GM12864 (cell line): ENCODE measurements around the gene NFIX.

Experiments
- DNase-seq: peaks from one replicate; pipeline ENCODE4 v3.0.0-alpha.2; 2011; ENCODE audit warnings: low read depth
- H3K4me3 ChIP-seq: 2 replicates; pipeline ENCODE4 v1.5.1; 2011; ENCODE audit warnings: mild to moderate bottlenecking, low read depth, low read length, control low read depth
- CTCF ChIP-seq: IDR thresholded peaks from 2 replicates; pipeline ENCODE4 v1.5.1; 2011; ENCODE audit warnings: low read depth, mild to moderate bottlenecking, moderate library complexity, low read length, control low read depth, inconsistent platforms; ENCODE audit errors: missing control alignments

NFIX gene

GRCh38 chr19:13100031-13100588 is 104.8 kb downstream of the NFIX start:
- H3K4me3 ChIP-seq, result no peak overlapping the region; the same call in 1 of the 2 replicates
- DNase-seq, result peak; percentile 81
- TF ChIP-seq CTCF, result no peak

- no peak for DNase-seq
- peak; percentile 41 for TF ChIP-seq CTCF
- peak overlapping the region; percentile 60 for H3K4me3 ChIP-seq
Measured at GRCh38 chr19:13100841-13101589, 105.7 kb downstream of the NFIX start.

DNA sequence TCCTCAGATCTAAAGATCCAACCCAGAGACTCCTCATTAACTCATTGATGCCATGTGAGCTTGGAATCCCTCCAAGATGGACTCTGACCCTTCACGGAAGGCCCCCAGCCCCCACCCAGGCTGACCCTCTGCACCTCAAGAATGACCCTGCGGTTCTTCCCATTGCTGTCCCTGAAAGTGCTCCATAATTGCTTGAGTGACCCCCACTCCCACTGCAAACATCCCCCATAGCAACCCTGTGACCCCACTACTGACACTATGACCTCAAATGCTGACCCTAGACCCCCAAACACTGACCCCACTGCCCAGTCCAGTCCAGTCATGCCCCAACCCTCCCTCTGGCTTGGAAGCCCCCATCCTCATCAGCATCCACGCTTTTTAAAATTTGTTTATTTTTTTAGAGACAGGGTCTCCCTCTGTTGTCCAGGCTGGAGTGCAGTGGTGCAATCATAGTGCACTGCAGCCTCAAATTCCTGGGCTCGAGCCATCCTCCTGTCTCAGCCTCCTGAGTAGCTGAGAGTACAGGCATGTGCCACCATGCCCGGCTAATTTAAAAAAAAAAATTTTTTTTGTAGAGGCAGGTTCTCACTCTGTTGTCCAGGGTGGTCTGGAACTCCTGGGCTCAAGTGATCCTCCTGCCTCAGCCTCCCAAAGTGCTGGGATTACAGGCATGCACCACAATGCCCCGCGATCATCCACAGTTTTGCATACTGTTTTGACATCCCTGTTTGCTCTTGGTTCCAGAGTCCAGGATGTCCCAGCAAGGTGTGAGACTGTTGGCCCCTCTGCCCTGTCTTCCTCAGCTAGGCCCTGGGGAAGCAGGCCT is 106.5 kb downstream of the NFIX start:
- TF ChIP-seq CTCF, result no peak
- no peak for DNase-seq
- H3K4me3 ChIP-seq, result peak overlapping the region; percentile 60

GRCh38 chr19:13102416-13102665 is 107.1 kb downstream of the NFIX start:
- H3K4me3 ChIP-seq, result peak overlapping the region; percentile 60
- no peak for TF ChIP-seq CTCF
- DNase-seq, result no peak

GRCh38 chr19:13102666-13103580 is 107.6 kb downstream of the NFIX start, which contains the start of gene LYL1:
TSS of gene LYL1 (minus strand) at chr19:13102858. CDS start at chr19:13101171, 1,687 bp downstream.
- no peak for TF ChIP-seq CTCF
- peak within 1 kb of the TSS; percentile 60 for H3K4me3 ChIP-seq
- no peak for DNase-seq

- H3K4me3 ChIP-seq, result peak overlapping the region; percentile 70
- no peak for TF ChIP-seq CTCF
- no peak for DNase-seq
Measured at GRCh38 chr19:13103581-13104359, 108.5 kb downstream of the NFIX start.
